RCC 7860 (cell line): ENCODE measurements around the gene CILP2.

Experiments used
- DNase-seq: peaks from one replicate; pipeline ENCODE4 v3.0.0-alpha.2; 2015; ENCODE audit warnings: low spot score
- FAIRE-seq: peaks from 2 replicates; lab custom pipeline; 2012; peaks lifted over from hg19 to GRCh38; lab: Jason Lieb, UNC

The CILP2 gene

DNA sequence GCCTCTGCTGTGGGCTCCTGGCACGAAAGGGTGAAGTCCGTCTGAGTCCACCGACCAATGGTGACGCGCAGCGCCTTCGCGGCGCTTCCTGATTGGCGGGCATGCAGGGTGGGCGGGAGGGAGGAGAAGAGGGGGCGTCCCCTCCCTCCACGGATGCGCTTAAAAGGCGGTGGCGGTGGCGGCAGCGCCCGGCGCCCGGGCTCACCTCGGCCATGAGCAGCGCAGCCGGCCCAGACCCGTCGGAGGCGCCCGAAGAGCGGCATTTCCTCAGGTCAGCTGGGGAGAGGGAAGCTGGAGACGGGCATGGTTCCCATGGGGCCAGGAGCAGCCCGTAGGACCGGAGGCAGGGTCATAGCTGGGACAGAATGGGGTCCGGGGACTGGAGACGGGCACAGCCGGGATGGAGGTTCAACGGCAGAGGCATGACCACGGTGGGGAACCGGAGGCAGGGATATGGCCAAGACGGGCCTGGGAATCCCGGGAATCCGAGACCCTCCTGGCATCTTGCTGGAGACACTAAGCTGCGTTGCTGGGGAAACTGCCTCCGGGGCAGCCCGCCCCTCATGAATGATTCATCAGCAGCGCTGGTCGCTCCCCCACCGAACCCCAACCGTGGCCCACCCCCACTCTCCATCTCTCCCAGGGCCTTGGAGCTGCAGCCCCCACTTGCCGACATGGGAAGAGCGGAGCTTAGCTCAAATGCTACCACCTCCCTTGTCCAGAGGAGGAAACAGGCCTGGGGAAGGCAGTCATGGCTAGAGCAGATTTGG is 9.2 kb upstream of the CILP2 start, which contains the start of gene YJEFN3:
TSS of gene YJEFN3 (plus strand) at position 191 of the 770 bp plus-strand sequence. CDS start at position 213, 22 bp downstream.
- DNase-seq (no peak), FAIRE-seq (no peak)

- FAIRE-seq (no peak), DNase-seq (no peak)
These were observed 8.2 kb upstream of the CILP2 start for GRCh38 chr19:19529783-19530422.

DNA sequence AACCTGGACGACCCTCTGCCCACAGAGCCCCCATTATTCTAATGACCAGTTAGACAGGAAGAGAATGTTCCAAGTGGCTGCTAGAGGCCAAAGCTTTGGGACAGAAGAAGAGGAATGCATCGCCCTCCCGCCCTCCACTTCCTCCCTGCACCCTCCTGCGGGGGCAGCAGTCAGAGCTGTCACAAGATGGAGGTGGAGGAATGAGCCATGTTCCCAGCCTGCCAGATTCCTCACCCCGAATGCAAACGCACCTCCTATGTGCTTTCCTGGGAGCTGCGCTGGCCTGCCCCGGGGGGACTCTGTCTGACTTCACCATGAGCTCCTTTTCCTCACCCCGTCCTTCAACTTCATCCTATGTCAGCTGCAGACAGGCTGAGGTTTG is 7.7 kb upstream of the CILP2 start:
- FAIRE-seq (no peak), DNase-seq (no peak)

DNA sequence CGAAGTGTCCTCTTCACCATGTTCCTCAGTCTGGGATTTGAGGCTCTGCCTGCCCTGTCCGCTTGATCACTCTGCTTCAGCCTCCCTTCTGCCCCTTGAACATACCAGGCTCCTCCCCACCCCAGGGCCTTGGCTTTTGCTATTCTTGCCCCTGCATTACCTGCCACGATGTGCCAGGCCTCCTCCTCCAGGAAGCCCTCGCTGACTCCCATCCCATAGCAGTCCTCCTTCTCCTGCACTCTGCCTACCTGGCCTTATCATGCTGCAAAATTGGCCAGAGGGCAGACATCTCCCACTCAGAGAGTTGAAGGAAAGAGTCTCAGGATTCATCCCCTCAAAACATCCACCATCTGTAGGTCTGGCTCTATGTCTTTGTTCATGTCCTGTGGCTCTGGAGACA is 7.2 kb upstream of the CILP2 start:
- DNase-seq (no peak), FAIRE-seq (no peak)

- FAIRE-seq (no peak), DNase-seq (peak; percentile 24)
These were observed 5.9 kb upstream of the CILP2 start for GRCh38 chr19:19531951-19532805.

GRCh38 chr19:19532806-19533701 is 5.0 kb upstream of the CILP2 start:
- DNase-seq = no peak

GRCh38 chr19:19533841-19534240 is 4.2 kb upstream of the CILP2 start:
- FAIRE-seq = no peak
- DNase-seq = no peak

More at GRCh38 chr19:19532806-19533701, 5.0 kb upstream of the CILP2 start:
- FAIRE-seq = no peak

DNA sequence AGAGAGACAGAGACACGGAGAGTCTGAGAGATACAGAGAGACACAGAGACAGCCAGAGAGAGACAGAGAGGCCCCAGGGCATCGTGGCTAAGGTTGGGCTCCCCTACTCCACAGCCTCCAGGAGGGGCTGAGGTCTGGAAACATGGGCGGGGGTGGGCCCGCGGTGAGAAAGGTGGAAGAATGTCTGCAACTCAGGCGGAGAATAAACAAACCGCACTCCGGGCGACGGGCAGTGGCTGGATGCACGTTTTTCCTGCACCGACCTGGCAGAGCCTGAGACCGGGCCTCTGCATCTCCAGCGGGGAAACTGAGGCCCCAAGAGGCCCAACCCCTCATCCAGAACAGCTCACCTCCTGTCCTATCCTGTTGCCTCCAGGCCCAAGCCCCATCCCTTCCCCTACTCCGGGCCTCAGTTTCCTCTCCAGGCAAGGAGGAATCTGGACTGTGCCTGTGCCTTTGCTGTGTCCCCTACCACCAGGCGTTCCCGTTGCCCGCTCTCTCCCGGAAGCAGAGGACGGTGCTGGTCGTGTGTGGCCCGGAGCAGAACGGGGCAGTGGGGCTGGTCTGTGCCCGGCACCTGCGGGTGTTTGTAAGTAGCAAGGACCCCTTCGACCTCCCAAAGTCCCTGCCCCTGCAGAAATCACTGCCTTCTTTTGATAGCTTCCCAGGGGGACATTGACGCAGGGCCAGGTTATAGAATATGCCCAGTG is 3.4 kb upstream of the CILP2 start:
- DNase-seq (no peak), FAIRE-seq (no peak)

GRCh38 chr19:19535311-19536191 is 2.5 kb upstream of the CILP2 start:
- DNase-seq = no peak
- no peak for FAIRE-seq

- FAIRE-seq (no peak), DNase-seq (no peak)
These were observed 703 bp upstream of the CILP2 start for GRCh38 chr19:19537075-19538048.

DNA sequence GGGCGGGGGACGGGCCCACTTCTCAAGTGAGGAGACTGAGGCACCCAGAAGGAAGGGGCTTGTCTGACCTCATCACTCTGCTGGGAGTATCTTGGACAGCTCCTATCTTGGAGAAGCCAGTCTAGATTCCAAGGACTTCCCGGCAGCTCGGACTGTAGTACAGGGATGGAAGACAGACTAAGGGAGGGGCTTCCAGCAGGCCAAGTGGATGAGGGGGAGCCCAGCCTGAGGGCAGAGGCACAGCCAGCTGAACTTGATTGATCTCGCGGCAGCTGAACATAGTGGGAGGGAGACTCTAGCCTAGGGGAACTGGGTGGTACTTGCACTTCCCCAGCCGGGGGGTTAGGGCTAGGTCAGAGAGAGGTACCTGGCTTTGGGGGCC is 711 bp downstream of the CILP2 start:
- DNase-seq (no peak), FAIRE-seq (no peak)

GRCh38 chr19:19539698-19540063 is 1.6 kb downstream of the CILP2 start:
- DNase-seq = no peak
- FAIRE-seq = no peak

DNA sequence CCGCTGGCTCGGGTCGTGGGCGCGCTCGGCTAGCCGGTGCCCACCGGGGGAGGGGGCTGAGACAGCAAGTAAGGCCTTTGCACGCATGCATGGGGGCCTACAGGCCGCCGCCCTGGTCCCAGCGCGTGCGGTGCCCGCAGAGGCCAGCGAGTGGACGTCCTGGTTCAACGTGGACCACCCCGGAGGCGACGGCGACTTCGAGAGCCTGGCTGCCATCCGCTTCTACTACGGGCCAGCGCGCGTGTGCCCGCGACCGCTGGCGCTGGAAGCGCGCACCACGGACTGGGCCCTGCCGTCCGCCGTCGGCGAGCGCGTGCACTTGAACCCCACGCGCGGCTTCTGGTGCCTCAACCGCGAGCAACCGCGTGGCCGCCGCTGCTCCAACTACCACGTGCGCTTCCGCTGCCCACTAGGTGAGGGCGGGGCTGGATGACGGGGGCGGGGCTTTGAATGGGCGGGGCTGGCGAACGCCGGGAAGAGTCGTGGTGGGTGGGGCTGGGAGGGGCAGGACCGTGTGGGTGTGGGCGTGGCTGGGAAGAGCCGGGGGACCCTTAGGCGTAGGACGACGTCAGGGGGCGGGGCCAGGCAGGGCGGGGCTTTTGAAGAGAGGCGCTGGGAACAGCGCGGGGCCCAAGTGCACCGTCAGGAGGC is 2.1 kb downstream of the CILP2 start:
- DNase-seq (no peak), FAIRE-seq (no peak)

DNA sequence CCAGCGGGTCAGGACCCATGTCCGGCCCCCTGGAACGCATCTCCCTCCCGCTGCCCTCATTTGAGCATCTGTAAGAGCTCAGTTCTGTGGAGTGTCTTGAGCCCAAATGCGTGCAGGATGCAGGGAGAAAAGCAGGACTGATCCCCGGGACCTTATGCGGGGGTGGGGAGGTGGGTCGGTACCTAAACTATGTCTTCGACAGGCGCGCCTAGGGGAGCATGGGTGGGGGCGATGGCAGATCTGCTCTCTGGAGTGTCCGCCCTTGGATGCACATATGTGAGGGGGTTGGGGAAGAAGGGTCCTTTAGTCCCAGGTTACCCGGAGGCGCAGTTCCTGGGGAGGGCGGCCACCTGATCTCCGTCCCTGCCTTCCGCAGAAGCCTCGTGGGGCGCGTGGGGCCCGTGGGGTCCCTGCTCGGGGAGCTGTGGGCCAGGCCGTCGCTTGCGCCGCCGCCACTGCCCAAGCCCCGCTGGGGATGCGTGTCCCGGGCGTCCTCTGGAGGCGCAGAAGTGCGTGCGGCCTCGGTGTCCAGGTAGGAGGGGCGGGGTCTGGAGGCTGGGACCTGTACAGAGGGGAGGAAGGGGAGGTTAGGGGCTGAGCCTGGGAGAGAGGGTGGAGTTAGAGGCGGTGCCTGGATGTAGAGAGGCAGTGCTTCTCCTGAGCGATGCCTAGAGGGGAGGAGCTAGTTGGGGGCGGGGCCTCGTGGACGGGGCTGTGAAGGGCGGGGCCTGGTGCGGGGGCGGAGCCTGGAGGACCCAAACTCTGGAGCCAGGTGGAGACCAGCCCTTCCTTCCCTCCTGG is 2.9 kb downstream of the CILP2 start:
- DNase-seq = no peak
- no peak for FAIRE-seq

- FAIRE-seq (no peak), DNase-seq (no peak)
These were observed 3.6 kb downstream of the CILP2 start for GRCh38 chr19:19541616-19542015.

GRCh38 chr19:19542507-19542906 is 4.4 kb downstream of the CILP2 start:
- DNase-seq (no peak), FAIRE-seq (no peak)

DNA sequence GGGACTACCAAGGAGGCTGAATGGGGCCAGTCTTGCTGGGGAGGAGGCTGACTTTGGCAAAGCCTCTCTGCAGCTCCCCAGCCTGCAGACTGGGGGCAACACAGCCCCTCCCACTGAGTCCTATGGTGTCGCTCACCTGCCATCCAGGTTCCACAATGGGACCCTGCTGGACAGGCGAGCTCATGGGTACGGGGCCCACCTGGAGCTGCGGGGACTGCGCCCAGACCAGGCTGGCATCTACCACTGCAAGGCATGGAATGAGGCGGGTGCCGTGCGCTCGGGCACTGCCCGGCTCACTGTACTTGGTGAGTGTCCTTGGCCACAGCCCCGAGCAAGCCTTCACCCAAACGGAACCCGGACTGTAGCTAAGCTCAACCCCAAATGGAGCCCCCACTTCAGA is 5.0 kb downstream of the CILP2 start:
- FAIRE-seq = no peak
- DNase-seq = no peak
